NCI-H2081 (cell line): ENCODE data around the gene PRELID2.
"Not testable (repeated sequence)": the region's sequence is repeated elsewhere in the genome, so short reads cannot be mapped to it uniquely, and the experiment has no call there.

ENCODE experiments used
- DNase-seq, 2 experiments: peaks; one replicate each; lab custom pipeline; 2025; lab: John Stamatoyannopoulos, UW

The PRELID2 gene

GRCh38 chr5:145834917-145835847 lies at the start of gene PRELID2:
Gene PRELID2, minus strand, starts transcription at chr5:145835342. Its CDS starts 91 bp downstream, at chr5:145835251.
- DNase-seq: peak; percentile 34 to 75

GRCh38 chr5:145874765-145875164 lies 39.6 kb upstream of the PRELID2 start:
- no peak for DNase-seq

GRCh38 chr5:145872914-145873313 lies 37.8 kb upstream of the PRELID2 start, which contains the start of gene GRXCR2:
Gene GRXCR2, minus strand, starts transcription at chr5:145873014. Its CDS starts 46 bp downstream, at chr5:145872968.
- DNase-seq: no peak

GRCh38 chr5:145872486-145872885 lies 37.3 kb upstream of the PRELID2 start:
- no peak for DNase-seq

GRCh38 chr5:145869753-145870152 lies 34.6 kb upstream of the PRELID2 start:
- DNase-seq: no peak

- no peak for DNase-seq
Observed at GRCh38 chr5:145867806-145868205, 32.7 kb upstream of the PRELID2 start.

GRCh38 chr5:145864432-145864831 lies 29.3 kb upstream of the PRELID2 start:
- not testable (repeated sequence) for DNase-seq

GRCh38 chr5:145863003-145863402 lies 27.9 kb upstream of the PRELID2 start:
- no peak for DNase-seq

GRCh38 chr5:145859897-145860296 lies 24.8 kb upstream of the PRELID2 start:
- DNase-seq: no peak

- no peak for DNase-seq
Observed at GRCh38 chr5:145859453-145859852, 24.3 kb upstream of the PRELID2 start.

- no peak for DNase-seq
Observed at GRCh38 chr5:145858959-145859358, 23.8 kb upstream of the PRELID2 start.

GRCh38 chr5:145856285-145856818 lies 21.2 kb upstream of the PRELID2 start:
- DNase-seq: no peak

- DNase-seq: no peak
Observed at GRCh38 chr5:145855763-145856267, 20.7 kb upstream of the PRELID2 start.

- DNase-seq: no peak
Observed at GRCh38 chr5:145854651-145855258, 19.6 kb upstream of the PRELID2 start.

GRCh38 chr5:145853781-145854376 lies 18.7 kb upstream of the PRELID2 start:
- DNase-seq: no peak

- no peak for DNase-seq
Observed at GRCh38 chr5:145852990-145853389, 17.8 kb upstream of the PRELID2 start.

- no peak for DNase-seq
Observed at GRCh38 chr5:145848854-145849253, 13.7 kb upstream of the PRELID2 start.

GRCh38 chr5:145847499-145848497 lies 12.7 kb upstream of the PRELID2 start:
- DNase-seq: no peak

- DNase-seq: no peak
Observed at GRCh38 chr5:145846081-145846480, 10.9 kb upstream of the PRELID2 start.

- no peak for DNase-seq
Observed at GRCh38 chr5:145841299-145841698, 6.2 kb upstream of the PRELID2 start.
